Upper lobe of right lung (tissue), 1 donor: ENCODE data around the gene INPP4B. TPM values are rescaled to one million over a fixed set of nuclear protein-coding genes. Genes with fewer than 3 reads are reported as not detected.

Source experiments
- ATAC-seq: fragments of 200-7000 bp; cut with Tn5 transposase; one replicate; pipeline ENCODE4 v1.9.1; 2020; ENCODE audit warnings: mild to moderate bottlenecking, moderate library complexity
- DNase-seq: peaks from one replicate; pipeline ENCODE4 v3.0.0-alpha.2; 2020
- H3K27ac ChIP-seq: fragments of 200-600 bp; one replicate; pipeline ENCODE4 v1.8.0; 2022
- H3K27me3 ChIP-seq: fragments of 200-600 bp; one replicate; pipeline ENCODE4 v1.8.0; 2022; ENCODE audit warnings: mild to moderate bottlenecking
- H3K36me3 ChIP-seq: fragments of 200-600 bp; one replicate; pipeline ENCODE4 v1.8.0; 2022
- H3K4me1 ChIP-seq: fragments of 200-600 bp; one replicate; pipeline ENCODE4 v1.8.0; 2022
- H3K4me3 ChIP-seq: fragments of 200-600 bp; one replicate; pipeline ENCODE4 v1.8.0; 2022; ENCODE audit warnings: mild to moderate bottlenecking
- H3K9me3 ChIP-seq: fragments of 200-600 bp; one replicate; pipeline ENCODE4 v1.8.0; 2022
- intact Hi-C: fragments of 100-400 bp; cut with DNase I; formaldehyde crosslinking; loops from one replicate; pipeline ENCODE4 v1.11.0; 2022
- total RNA-seq: library from RNA; stranded (reverse); fragmentation: NEBNext Ultra II Directional; extraction: Animal tissue kit (Norgen Biotek cat#: 25700); gene quantifications from one replicate; pipeline ENCODE4 v1.2.1, GENCODE V29; 2021
- TF ChIP-seq, protein P1 (sequence below): fragments of 200-600 bp; IDR thresholded peaks from one replicate; pipeline ENCODE4 v1.8.0; 2022; ENCODE audit warnings: antibody characterized with exemption
- donor health status: DM: no; HTN: yes; CAD: no; lungs with severe emphysema.

The INPP4B gene
- total RNA-seq, 1 donor from 2014 or later, result 20.7 TPM

DNA sequence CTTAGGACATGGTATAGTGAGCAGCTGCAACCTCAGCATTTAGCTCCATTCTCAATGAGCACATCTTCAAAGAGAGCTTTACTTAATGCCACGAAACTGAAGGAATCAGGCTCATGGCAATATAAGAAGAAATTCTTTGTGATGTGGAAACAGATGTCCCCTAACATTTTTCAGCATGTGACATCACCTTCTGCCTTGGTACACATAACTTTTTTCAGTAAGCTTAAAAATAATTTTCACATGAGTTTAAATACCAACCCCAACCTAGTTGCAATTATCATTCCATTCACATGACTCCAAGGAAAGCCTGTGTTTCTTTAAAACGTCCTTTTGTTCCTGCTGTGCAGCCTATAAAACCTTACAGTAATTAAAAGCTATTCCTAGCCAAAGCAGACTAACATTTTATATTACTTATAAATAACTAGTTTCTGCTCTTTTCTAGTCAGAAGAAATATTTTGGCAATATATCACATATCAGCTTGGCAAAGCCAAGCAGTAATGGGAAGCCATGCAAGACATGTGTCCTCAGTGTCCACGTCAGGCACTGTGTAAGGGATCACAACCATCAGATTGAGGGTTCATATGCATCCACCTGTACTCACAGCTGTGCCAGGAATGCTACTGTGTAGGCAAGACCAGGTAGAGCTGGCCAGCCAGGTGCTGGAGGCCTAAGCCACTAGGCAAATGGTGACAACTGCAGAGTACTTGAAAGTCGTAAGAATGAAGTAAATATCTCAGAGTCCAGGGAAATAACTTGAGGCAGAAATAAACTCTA, 466.6 kb downstream of the INPP4B start:
- Histone ChIP-seq H3K27me3 (no peaks in the 10 kb centered on the region), H3K4me3 (no peak overlapping the region), H3K27ac (no peak overlapping the region), H3K36me3 (no peaks in the 10 kb centered on the region), H3K9me3 (no peaks in the 10 kb centered on the region), H3K4me1 (peaks cover 3% of the 10 kb centered on the region)
- TF ChIP-seq, protein P1, sequence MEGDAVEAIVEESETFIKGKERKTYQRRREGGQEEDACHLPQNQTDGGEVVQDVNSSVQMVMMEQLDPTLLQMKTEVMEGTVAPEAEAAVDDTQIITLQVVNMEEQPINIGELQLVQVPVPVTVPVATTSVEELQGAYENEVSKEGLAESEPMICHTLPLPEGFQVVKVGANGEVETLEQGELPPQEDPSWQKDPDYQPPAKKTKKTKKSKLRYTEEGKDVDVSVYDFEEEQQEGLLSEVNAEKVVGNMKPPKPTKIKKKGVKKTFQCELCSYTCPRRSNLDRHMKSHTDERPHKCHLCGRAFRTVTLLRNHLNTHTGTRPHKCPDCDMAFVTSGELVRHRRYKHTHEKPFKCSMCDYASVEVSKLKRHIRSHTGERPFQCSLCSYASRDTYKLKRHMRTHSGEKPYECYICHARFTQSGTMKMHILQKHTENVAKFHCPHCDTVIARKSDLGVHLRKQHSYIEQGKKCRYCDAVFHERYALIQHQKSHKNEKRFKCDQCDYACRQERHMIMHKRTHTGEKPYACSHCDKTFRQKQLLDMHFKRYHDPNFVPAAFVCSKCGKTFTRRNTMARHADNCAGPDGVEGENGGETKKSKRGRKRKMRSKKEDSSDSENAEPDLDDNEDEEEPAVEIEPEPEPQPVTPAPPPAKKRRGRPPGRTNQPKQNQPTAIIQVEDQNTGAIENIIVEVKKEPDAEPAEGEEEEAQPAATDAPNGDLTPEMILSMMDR, result no peak
- DNase-seq, result no peak
- intact Hi-C loops, result no loop called here
- peak; percentile 37 for ATAC-seq

DNA sequence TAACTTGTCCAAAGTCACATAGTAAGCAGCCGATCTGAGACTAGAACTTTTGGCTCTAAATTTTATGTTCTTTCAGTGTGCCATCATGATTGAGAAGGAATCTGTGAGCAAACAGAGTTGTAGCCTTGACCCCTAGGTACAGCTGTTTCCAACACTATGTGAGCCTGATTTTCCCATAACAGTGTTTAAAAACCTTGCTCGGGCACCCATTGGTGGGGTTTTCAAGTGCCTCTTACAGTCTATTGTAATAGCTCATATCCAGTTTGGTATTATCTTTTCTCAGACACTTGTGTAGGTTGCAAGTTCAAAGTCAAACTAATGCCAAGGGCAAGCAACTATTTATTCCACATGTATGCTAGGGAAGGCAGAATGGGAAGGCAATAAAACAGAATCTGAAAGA, 467.9 kb downstream of the INPP4B start:
- no peaks in the 10 kb centered on the region for H3K9me3 ChIP-seq
- TF ChIP-seq, protein P1, result no peak
- no peak overlapping the region for H3K27ac ChIP-seq
- DNase-seq (no peak), ATAC-seq (no peak)
- H3K4me1 ChIP-seq, result peaks cover 8% of the 10 kb centered on the region
- no peaks in the 10 kb centered on the region for H3K27me3 ChIP-seq
- intact Hi-C loops, result no loop called here
- no peak overlapping the region for H3K4me3 ChIP-seq
- H3K36me3 ChIP-seq, result no peaks in the 10 kb centered on the region

DNA sequence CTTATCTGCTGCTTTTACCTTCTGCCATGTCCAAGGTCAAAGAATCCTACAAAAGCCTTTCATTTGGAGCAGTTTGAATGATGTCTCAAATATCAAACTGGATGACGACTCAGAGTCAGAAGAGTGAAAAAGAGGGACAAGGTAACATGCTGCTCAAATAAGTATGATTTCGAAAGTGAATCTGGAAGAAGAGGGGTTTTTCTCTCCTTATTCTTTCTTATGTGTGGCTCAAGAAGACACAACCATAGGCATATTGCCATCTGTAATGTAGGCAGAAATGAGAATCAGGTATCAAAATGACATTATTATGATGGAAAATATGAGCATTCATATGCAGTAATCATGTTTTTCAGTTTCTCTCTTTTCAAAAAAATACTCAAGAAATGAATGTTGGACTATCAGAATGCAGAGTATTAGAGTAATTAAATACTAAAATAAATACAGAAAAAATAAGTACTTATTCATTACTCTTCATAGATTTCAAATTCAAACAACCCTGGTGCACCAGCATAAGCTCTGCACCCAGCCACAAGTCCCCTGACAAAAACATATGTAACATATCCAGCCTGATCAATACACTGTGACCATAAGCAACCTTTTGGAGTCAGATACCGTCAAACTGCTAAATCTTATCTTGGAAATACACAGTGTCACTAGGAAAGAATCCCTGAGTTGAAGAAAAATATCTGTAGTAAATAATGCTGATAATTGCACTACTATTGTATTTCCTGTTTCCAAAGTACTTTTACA, 468.6 kb downstream of the INPP4B start:
- intact Hi-C loops, result no loop called here
- no peaks in the 10 kb centered on the region for H3K9me3 ChIP-seq
- H3K4me1 ChIP-seq, result peaks cover 8% of the 10 kb centered on the region
- no peaks in the 10 kb centered on the region for H3K36me3 ChIP-seq
- TF ChIP-seq, protein P1, result no peak
- DNase-seq, result no peak
- H3K27ac ChIP-seq, result no peak overlapping the region
- H3K4me3 ChIP-seq, result no peak overlapping the region
- no peaks in the 10 kb centered on the region for H3K27me3 ChIP-seq
- no peak for ATAC-seq

DNA sequence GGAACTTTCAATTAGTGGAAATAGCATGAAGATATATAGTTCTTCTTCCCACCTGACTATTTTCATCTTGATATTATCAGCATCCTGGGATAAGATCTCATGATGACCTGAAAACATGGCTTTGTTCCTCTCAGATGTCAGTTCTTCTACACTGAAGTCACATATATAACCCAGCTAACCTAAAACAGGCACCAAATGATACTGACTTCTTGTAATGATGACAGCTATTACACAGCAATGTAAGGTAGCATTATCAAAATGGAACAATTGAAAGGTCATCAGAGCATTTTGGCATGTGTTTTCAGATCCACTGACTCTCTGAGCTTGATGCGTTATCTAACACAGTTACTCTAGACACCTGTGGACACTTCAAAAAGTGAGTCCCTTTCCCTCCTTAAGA, 469.9 kb downstream of the INPP4B start:
- no peak overlapping the region for H3K27ac ChIP-seq
- no peak overlapping the region for H3K4me3 ChIP-seq
- DNase-seq (no peak), ATAC-seq (no peak)
- intact Hi-C loops, result no loop called here
- no peaks in the 10 kb centered on the region for H3K9me3 ChIP-seq
- no peaks in the 10 kb centered on the region for H3K27me3 ChIP-seq
- peaks cover 8% of the 10 kb centered on the region for H3K4me1 ChIP-seq
- no peaks in the 10 kb centered on the region for H3K36me3 ChIP-seq
- TF ChIP-seq, protein P1, result no peak

DNA sequence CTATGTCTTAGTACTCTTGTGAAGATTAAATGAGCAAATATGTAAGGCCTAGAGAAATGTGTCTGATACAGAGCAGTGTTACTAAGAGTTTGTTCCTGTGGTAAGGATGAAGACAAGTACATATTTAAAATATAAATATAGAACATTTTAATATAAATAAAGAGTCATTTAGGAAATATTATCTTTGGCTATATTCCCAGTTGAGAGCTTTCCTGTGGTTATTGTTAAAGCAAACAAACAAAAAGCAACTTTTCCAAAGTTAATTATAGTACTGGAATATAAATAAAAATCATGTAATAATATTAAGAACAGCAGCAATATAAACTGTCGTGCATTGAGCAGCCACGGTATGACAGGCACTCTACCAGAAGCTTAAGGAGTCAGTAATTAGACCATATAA, 472.5 kb downstream of the INPP4B start:
- intact Hi-C loops, result no loop called here
- H3K27me3 ChIP-seq, result no peaks in the 10 kb centered on the region
- no peaks in the 10 kb centered on the region for H3K36me3 ChIP-seq
- H3K27ac ChIP-seq, result no peak overlapping the region
- peaks cover 5% of the 10 kb centered on the region for H3K4me1 ChIP-seq
- DNase-seq (no peak), ATAC-seq (no peak)
- no peak overlapping the region for H3K4me3 ChIP-seq
- TF ChIP-seq, protein P1, result no peak
- H3K9me3 ChIP-seq, result no peaks in the 10 kb centered on the region
